ENCODE results near the gene CHCHD2. TPM values are rescaled to one million over a fixed set of nuclear protein-coding genes. Genes with fewer than 3 reads are reported as not detected.
A peak's percentile ranks its signal among the peaks of the same experiment; 100 is the strongest.

CHCHD2 gene
- total and polyA plus RNA-seq, 9 of the 15 experiments (the other 6 are each of a cell fraction or from before 2014, with no cell fraction given), result 145 to 1,044 (median 648) TPM

DNA sequence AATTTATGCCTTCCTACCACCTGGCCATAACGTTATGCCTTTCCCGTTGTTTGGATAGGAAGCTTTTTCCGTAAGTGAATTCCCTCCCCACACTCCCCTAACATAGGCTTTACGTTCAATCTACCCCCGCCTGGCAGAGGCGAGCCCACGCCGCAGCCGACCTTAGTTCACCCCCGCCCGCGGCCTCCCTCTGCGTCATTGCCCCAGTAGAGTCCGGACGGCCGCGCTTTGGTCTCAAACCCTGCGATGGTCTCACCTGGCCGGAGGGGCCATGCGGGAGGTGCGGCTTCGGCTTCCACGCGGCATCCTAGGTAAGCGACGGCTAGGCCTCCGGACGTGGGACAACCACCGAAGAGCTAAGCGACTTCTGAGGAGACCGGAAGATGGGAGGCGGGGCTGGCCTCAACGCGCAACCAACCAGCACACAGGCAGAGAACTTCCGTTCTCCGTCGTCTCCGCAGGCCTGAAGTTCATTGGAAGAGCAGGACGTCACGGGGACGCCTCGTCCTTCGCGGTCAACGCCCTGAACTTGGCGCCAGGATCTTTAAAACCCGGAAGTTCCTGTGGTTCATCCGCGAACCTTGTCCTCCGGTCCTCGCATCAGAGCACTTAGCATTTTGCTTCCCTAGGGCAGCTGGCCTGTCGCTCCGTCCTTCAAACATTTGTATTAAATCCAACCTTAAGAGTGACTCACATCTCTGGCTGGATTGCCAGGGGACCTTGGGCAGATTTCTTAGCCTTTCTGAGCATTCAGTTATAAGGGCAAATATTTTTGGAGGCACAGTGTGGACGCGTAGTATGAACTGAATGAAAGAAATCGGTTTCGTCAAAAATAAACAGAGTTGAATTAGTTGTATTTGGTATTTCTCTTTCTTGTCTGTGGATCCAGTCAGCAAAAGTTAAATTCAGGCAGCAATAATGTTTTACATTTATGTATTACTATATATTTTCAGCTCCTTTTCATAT lies at the start of gene CHCHD2 (continued):
- TF ChIP-seq, protein P1, sequence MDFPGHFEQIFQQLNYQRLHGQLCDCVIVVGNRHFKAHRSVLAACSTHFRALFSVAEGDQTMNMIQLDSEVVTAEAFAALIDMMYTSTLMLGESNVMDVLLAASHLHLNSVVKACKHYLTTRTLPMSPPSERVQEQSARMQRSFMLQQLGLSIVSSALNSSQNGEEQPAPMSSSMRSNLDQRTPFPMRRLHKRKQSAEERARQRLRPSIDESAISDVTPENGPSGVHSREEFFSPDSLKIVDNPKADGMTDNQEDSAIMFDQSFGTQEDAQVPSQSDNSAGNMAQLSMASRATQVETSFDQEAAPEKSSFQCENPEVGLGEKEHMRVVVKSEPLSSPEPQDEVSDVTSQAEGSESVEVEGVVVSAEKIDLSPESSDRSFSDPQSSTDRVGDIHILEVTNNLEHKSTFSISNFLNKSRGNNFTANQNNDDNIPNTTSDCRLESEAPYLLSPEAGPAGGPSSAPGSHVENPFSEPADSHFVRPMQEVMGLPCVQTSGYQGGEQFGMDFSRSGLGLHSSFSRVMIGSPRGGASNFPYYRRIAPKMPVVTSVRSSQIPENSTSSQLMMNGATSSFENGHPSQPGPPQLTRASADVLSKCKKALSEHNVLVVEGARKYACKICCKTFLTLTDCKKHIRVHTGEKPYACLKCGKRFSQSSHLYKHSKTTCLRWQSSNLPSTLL (IDR thresholded peaks at IDR 0.05), result no peak
- TF ChIP-seq SUPT5H (IDR thresholded peaks at IDR 0.05) (peak; percentile 98), CTBP1 (IDR thresholded peaks at IDR 0.05; ENCODE audit: borderline replicate concordance) (peak; percentile 68; the same call in 1 of the 2 replicates), ESRRA (IDR thresholded peaks at IDR 0.05; ENCODE audit: borderline replicate concordance, low read depth) (peak; percentile 97), HMG20B (CRISPR knock-in tag; IDR thresholded peaks at IDR 0.05) (no peak), POLR2AphosphoS5 (IDR thresholded peaks at IDR 0.05; ENCODE audit: control insufficient read depth, insufficient read depth, low read depth, low read length) (peak; percentile 86), MECOM (CRISPR knock-in tag; IDR thresholded peaks at IDR 0.05) (no peak), KLF1 (tag; IDR thresholded peaks at IDR 0.05) (peak; percentile 97), CCNT2 (IDR thresholded peaks at IDR 0.05; ENCODE audit: borderline replicate concordance, extremely low read depth, insufficient read length, low read depth, low read length) (no peak), KDM1A (IDR thresholded peaks at IDR 0.05) (no peak), HNRNPL (IDR thresholded peaks at IDR 0.05; ENCODE audit: low read depth, low read length) (no peak), L3MBTL2 (IDR thresholded peaks at IDR 0.05) (peak; percentile 86), ZFPM2 (CRISPR knock-in tag; IDR thresholded peaks at IDR 0.05) (no peak), NFRKB (IDR thresholded peaks at IDR 0.05; ENCODE audit: low read depth) (peak; percentile 72; the same call in 1 of the 2 replicates), PURB (CRISPR knock-in tag; IDR thresholded peaks at IDR 0.05; ENCODE audit: low read depth) (no peak)
- TF ChIP-seq, protein P2, sequence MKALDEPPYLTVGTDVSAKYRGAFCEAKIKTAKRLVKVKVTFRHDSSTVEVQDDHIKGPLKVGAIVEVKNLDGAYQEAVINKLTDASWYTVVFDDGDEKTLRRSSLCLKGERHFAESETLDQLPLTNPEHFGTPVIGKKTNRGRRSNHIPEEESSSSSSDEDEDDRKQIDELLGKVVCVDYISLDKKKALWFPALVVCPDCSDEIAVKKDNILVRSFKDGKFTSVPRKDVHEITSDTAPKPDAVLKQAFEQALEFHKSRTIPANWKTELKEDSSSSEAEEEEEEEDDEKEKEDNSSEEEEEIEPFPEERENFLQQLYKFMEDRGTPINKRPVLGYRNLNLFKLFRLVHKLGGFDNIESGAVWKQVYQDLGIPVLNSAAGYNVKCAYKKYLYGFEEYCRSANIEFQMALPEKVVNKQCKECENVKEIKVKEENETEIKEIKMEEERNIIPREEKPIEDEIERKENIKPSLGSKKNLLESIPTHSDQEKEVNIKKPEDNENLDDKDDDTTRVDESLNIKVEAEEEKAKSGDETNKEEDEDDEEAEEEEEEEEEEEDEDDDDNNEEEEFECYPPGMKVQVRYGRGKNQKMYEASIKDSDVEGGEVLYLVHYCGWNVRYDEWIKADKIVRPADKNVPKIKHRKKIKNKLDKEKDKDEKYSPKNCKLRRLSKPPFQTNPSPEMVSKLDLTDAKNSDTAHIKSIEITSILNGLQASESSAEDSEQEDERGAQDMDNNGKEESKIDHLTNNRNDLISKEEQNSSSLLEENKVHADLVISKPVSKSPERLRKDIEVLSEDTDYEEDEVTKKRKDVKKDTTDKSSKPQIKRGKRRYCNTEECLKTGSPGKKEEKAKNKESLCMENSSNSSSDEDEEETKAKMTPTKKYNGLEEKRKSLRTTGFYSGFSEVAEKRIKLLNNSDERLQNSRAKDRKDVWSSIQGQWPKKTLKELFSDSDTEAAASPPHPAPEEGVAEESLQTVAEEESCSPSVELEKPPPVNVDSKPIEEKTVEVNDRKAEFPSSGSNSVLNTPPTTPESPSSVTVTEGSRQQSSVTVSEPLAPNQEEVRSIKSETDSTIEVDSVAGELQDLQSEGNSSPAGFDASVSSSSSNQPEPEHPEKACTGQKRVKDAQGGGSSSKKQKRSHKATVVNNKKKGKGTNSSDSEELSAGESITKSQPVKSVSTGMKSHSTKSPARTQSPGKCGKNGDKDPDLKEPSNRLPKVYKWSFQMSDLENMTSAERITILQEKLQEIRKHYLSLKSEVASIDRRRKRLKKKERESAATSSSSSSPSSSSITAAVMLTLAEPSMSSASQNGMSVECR (CRISPR knock-in tag; IDR thresholded peaks at IDR 0.05), result peak; percentile 68; the same call in 1 of the 2 replicates
- TF ChIP-seq, protein P3, sequence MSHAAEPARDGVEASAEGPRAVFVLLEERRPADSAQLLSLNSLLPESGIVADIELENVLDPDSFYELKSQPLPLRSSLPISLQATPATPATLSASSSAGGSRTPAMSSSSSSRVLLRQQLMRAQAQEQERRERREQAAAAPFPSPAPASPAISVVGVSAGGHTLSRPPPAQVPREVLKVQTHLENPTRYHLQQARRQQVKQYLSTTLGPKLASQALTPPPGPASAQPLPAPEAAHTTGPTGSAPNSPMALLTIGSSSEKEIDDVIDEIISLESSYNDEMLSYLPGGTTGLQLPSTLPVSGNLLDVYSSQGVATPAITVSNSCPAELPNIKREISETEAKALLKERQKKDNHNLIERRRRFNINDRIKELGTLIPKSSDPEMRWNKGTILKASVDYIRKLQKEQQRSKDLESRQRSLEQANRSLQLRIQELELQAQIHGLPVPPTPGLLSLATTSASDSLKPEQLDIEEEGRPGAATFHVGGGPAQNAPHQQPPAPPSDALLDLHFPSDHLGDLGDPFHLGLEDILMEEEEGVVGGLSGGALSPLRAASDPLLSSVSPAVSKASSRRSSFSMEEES (CRISPR knock-in tag; IDR thresholded peaks at IDR 0.05), result no peak
- TF ChIP-seq, protein P4, sequence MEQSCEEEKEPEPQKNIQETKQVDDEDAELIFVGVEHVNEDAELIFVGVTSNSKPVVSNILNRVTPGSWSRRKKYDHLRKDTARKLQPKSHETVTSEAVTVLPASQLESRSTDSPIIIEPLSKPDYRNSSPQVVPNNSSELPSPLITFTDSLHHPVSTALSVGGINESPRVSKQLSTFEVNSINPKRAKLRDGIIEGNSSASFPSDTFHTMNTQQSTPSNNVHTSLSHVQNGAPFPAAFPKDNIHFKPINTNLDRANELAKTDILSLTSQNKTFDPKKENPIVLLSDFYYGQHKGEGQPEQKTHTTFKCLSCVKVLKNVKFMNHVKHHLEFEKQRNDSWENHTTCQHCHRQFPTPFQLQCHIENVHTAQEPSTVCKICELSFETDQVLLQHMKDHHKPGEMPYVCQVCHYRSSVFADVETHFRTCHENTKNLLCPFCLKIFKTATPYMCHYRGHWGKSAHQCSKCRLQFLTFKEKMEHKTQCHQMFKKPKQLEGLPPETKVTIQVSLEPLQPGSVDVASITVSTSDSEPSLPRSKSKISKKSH (CRISPR knock-in tag; IDR thresholded peaks at IDR 0.05), result no peak

All from K562 (cell line).